Lower leg skin (tissue), 3 donors: ENCODE measurements around the gene ELFN1.

ENCODE experiments used
- POLR2A ChIP-seq, 2 donors: fragments of 450-650 bp; IDR thresholded peaks; one replicate each; pipeline ENCODE4 v1.6.1; 2016 to 2017; ENCODE audit warnings: antibody characterized with exemption in 2 of 2, mild to moderate bottlenecking in 1 of 2, moderate library complexity in 1 of 2
- TF ChIP-seq, protein P1 (sequence below), 3 donors: fragments of 450-650 bp; IDR thresholded peaks; one replicate each; pipeline ENCODE4 v1.5.1; 2016; ENCODE audit warnings: antibody characterized with exemption in 3 of 3, mild to moderate bottlenecking in 3 of 3, moderate library complexity in 2 of 3

DNA sequence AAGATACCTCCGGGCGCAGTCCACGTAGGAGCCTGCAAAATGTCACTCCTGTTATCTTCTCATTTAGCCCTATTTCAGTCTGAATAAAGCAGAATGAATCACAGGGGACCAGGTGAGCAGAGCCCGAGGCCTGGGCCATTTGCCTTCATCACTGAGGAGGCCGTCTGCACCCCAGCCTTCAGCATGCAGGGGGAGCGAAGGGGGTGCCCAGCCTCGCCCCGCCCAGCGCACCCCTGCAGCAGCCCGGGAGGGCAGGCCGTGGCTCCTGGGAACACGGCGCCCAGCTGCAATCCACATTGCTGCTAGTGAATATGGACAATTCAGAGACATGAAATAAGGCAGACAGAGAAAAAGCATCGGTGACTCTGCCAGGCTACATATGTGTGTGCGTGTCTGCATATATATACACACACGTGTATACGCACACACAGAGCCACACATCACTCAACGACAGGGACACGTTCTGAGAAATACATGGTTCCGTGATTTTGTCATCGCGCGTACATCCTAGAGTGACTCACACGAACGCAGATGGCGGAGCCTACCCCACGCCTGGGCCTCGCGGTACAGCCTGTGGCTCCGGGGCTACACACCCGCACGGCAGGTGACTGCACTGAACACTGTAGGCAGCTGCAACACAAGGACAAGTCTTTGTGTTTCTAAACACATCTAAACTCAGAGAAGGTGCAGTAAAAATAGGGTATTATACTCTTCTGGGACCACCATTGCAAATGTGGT is 15.2 kb upstream of the ELFN1 start:
- TF ChIP-seq, protein P1, sequence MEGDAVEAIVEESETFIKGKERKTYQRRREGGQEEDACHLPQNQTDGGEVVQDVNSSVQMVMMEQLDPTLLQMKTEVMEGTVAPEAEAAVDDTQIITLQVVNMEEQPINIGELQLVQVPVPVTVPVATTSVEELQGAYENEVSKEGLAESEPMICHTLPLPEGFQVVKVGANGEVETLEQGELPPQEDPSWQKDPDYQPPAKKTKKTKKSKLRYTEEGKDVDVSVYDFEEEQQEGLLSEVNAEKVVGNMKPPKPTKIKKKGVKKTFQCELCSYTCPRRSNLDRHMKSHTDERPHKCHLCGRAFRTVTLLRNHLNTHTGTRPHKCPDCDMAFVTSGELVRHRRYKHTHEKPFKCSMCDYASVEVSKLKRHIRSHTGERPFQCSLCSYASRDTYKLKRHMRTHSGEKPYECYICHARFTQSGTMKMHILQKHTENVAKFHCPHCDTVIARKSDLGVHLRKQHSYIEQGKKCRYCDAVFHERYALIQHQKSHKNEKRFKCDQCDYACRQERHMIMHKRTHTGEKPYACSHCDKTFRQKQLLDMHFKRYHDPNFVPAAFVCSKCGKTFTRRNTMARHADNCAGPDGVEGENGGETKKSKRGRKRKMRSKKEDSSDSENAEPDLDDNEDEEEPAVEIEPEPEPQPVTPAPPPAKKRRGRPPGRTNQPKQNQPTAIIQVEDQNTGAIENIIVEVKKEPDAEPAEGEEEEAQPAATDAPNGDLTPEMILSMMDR (IDR thresholded peaks at IDR 0.05), result no peak
- TF ChIP-seq POLR2A (IDR thresholded peaks at IDR 0.05), result no peak
